ENCODE measurements around the gene SNAP91. TPM values are rescaled to one million over a fixed set of nuclear protein-coding genes. Genes with fewer than 3 reads are reported as not detected.

SNAP91 gene
- total and polyA plus RNA-seq, 9 of the 15 experiments (the other 6 are each of a cell fraction or from before 2014, with no cell fraction given) = not detected

GRCh38 chr6:83757021-83757420 is 48.1 kb upstream of the SNAP91 start (continued):
- TF ChIP-seq, protein P1, sequence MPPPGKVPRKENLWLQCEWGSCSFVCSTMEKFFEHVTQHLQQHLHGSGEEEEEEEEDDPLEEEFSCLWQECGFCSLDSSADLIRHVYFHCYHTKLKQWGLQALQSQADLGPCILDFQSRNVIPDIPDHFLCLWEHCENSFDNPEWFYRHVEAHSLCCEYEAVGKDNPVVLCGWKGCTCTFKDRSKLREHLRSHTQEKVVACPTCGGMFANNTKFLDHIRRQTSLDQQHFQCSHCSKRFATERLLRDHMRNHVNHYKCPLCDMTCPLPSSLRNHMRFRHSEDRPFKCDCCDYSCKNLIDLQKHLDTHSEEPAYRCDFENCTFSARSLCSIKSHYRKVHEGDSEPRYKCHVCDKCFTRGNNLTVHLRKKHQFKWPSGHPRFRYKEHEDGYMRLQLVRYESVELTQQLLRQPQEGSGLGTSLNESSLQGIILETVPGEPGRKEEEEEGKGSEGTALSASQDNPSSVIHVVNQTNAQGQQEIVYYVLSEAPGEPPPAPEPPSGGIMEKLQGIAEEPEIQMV (tag; conservative IDR thresholded peaks at IDR 0.05; ENCODE audit: low read depth) = no peak
- TF ChIP-seq E2F4 (CRISPR knock-in tag; IDR thresholded peaks at IDR 0.05; ENCODE audit: low read depth) (no peak), CREM (IDR thresholded peaks at IDR 0.05; ENCODE audit: low read depth) (no peak)

DNA sequence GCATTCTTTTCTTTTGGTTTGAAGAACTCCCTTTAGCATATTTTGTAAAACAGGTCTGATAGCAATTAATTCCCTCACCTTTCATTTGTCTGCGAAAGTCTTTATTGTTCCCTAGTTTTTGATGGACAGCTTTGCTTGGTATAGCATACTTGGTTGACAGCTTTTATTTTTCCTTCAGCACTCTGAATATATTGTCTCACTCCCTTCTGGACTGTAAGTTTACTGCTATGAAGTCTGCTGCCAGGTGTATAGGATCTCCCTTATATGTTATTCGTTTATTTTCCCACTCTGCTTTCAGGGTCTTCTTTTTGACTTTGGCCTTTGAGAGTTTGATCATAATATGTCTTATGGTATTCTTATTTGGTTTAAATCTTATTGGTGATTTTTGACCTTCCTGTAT is 47.7 kb upstream of the SNAP91 start:
- Histone ChIP-seq H2AFZ (ENCODE audit: low read depth, low read length) (no peak overlapping the region), H3K9me1 (ENCODE audit: control insufficient read depth, insufficient read depth, low read length) (no peaks in the 10 kb centered on the region), H3K79me2 (ENCODE audit: control insufficient read depth, insufficient read depth, low read length) (no peaks in the 10 kb centered on the region), H3K4me1 (replicated peaks in 1 of 2; ENCODE audit: control insufficient read depth in 2 of 2, insufficient read depth in 2 of 2, low read length in 2 of 2) (no peaks in the 10 kb centered on the region), H4K20me1 (replicated peaks; ENCODE audit: control insufficient read depth, insufficient read depth, low read length) (no peaks in the 10 kb centered on the region), H3K9me3 (replicated peaks; ENCODE audit: control insufficient read depth, insufficient read depth, low read depth, low read length) (no peaks in the 10 kb centered on the region; the same call in 1 of the 2 replicates), H3K4me3 (no peak overlapping the region), H3K9ac (ENCODE audit: insufficient read depth in 1 of 2, low read depth in 2 of 2, low read length in 2 of 2) (no peak overlapping the region), H3K36me3 (ENCODE audit: control insufficient read depth, insufficient read depth, low read length) (no peaks in the 10 kb centered on the region), H3K27me3 (ENCODE audit: control insufficient read depth in 2 of 2, insufficient read depth in 2 of 2, low read length in 2 of 2) (no peaks in the 10 kb centered on the region), H3K4me2 (ENCODE audit: insufficient read depth, low read length) (no peak overlapping the region), H3K27ac (ENCODE audit: extremely low read depth, low read depth, low read length) (no peak overlapping the region)
- in situ Hi-C loops (cut with MboI) (no loop called here), intact Hi-C loops (cut with micrococcal nuclease) (no loop called here)
- POLR2A ChIA-PET = no interaction called here
- CTCF ChIA-PET (ENCODE audit: low intra/inter-chr PET ratio) = interaction anchor here (0.7 kb wide), 1 partner anchor 1631 kb away, joined by 4 read pairs; no protein-coding TSS in a partner anchor
- WGBS (ENCODE audit: insufficient coverage, low coverage, missing lambda C conversion rate) = 0% methylated on average over 2 of the region's 2 CpGs
- FAIRE-seq = no peak
- no peak for DNase-seq (ENCODE audit: extremely low read depth in 1 of 4, low spot score in 3 of 4)
- BruUV-seq (replicated peaks) = no TSS peak
- ATAC-seq = no peak
- TF ChIP-seq CBFA2T3 (IDR thresholded peaks at IDR 0.05) = no peak
- TF ChIP-seq ZNF699 (CRISPR knock-in tag; IDR thresholded peaks at IDR 0.05; ENCODE audit: insufficient replicate concordance) = no peak
- TF ChIP-seq EP400 (IDR thresholded peaks at IDR 0.05) = no peak
- no peak for TF ChIP-seq SMAD1 (IDR thresholded peaks at IDR 0.05; ENCODE audit: low read depth, low read length, partially characterized antibody)
- TF ChIP-seq C11orf30 (IDR thresholded peaks at IDR 0.05; ENCODE audit: low read depth) = no peak
- TF ChIP-seq BRD9 (IDR thresholded peaks at IDR 0.05; ENCODE audit: low read depth, partially characterized antibody) = no peak
- TF ChIP-seq GTF2F1 (IDR thresholded peaks at IDR 0.05; ENCODE audit: low read depth, low read length) = no peak
- no peak for TF ChIP-seq NR2C2 (CRISPR knock-in tag; IDR thresholded peaks at IDR 0.05)
- no peak for TF ChIP-seq NR2C2 (tag; IDR thresholded peaks at IDR 0.05)
- no peak for TF ChIP-seq SMAD4 (CRISPR knock-in tag; conservative IDR thresholded peaks at IDR 0.05)
- TF ChIP-seq SIN3B (IDR thresholded peaks at IDR 0.05; ENCODE audit: low read depth) = no peak
- TF ChIP-seq ZNF75A (CRISPR knock-in tag; IDR thresholded peaks at IDR 0.05) = no peak
- no peak for TF ChIP-seq ARHGAP35 (IDR thresholded peaks at IDR 0.05; ENCODE audit: partially characterized antibody)
- TF ChIP-seq SNRNP70 (optimal IDR thresholded peaks at IDR 0.05; ENCODE audit: low read depth, low read length) = no peak
- no peak for TF ChIP-seq GABPA (tag; conservative IDR thresholded peaks at IDR 0.05; ENCODE audit: low read depth)

Measured in K562 (cell line).